Panc1 (cell line): Measurements from ENCODE around the gene SOX8.

Source experiments
- POLR2AphosphoS5 ChIP-seq: IDR thresholded peaks from 2 replicates; pipeline ENCODE4 v1.6.1; 2012; ENCODE audit warnings: mild to moderate bottlenecking, low read depth, low read length, moderate library complexity
- SIN3A ChIP-seq: IDR thresholded peaks from 2 replicates; pipeline ENCODE4 v1.6.1; 2012; ENCODE audit warnings: low read depth, mild to moderate bottlenecking, low read length, moderate library complexity, borderline replicate concordance; ENCODE audit not compliant: insufficient read depth
- TF ChIP-seq, protein P1 (sequence below): fragments of 450-650 bp; IDR thresholded peaks from 2 replicates; pipeline ENCODE4 v1.5.1; 2017; ENCODE audit warnings: mild to moderate bottlenecking

- no peak for TF ChIP-seq POLR2AphosphoS5
- TF ChIP-seq, protein P1, sequence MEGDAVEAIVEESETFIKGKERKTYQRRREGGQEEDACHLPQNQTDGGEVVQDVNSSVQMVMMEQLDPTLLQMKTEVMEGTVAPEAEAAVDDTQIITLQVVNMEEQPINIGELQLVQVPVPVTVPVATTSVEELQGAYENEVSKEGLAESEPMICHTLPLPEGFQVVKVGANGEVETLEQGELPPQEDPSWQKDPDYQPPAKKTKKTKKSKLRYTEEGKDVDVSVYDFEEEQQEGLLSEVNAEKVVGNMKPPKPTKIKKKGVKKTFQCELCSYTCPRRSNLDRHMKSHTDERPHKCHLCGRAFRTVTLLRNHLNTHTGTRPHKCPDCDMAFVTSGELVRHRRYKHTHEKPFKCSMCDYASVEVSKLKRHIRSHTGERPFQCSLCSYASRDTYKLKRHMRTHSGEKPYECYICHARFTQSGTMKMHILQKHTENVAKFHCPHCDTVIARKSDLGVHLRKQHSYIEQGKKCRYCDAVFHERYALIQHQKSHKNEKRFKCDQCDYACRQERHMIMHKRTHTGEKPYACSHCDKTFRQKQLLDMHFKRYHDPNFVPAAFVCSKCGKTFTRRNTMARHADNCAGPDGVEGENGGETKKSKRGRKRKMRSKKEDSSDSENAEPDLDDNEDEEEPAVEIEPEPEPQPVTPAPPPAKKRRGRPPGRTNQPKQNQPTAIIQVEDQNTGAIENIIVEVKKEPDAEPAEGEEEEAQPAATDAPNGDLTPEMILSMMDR, result no peak
- TF ChIP-seq SIN3A, result no peak
Measured at GRCh38 chr16:962366-962765, 19.2 kb upstream of the SOX8 start.
